ENCODE results near the gene NPEPPS. TPM values are rescaled to one million over a fixed set of nuclear protein-coding genes. Genes with fewer than 3 reads are reported as not detected.

Gene NPEPPS
- total RNA-seq, 1 donor from 2014 or later, result 140 TPM

DNA sequence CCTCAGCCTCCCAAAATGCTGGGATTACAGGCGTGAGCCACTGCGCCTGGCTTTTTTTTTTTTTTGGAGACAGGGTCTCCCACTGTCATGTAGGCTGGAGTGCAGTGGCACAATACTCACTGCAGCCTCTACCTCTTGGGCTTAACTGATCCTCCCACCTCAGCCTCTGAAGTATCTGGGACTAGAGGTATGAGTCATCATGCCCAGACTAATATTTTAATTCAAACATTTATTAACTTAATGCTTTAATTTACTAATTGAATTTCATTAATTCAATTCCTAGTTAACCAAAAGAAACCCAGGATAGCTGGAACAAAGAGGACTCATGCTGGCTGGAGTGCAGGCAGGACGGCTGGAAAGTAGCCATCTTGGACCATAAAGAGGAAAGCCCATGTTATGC lies 104.8 kb downstream of the NPEPPS start:
- no peaks in the 10 kb centered on the region for H3K27me3 Mint-ChIP-seq
- H3K36me3 Mint-ChIP-seq (ENCODE audit: low read depth), result no peaks in the 10 kb centered on the region
- no peak overlapping the region for H3K4me3 Mint-ChIP-seq
- POLR2A ChIA-PET, result interaction anchor here (1.4 kb wide), 1 partner anchor 13 kb away, joined by 5 read pairs; no protein-coding TSS in a partner anchor
- H3K27ac Mint-ChIP-seq, result no peak overlapping the region
- ATAC-seq (ENCODE audit: low read depth), result no peak
- no peaks in the 10 kb centered on the region for H3K9me3 Mint-ChIP-seq
- no peak for DNase-seq
- H3K4me1 Mint-ChIP-seq, result no peaks in the 10 kb centered on the region
- intact Hi-C loops (cut with micrococcal nuclease), result no loop called here
- TF ChIP-seq, protein P1, sequence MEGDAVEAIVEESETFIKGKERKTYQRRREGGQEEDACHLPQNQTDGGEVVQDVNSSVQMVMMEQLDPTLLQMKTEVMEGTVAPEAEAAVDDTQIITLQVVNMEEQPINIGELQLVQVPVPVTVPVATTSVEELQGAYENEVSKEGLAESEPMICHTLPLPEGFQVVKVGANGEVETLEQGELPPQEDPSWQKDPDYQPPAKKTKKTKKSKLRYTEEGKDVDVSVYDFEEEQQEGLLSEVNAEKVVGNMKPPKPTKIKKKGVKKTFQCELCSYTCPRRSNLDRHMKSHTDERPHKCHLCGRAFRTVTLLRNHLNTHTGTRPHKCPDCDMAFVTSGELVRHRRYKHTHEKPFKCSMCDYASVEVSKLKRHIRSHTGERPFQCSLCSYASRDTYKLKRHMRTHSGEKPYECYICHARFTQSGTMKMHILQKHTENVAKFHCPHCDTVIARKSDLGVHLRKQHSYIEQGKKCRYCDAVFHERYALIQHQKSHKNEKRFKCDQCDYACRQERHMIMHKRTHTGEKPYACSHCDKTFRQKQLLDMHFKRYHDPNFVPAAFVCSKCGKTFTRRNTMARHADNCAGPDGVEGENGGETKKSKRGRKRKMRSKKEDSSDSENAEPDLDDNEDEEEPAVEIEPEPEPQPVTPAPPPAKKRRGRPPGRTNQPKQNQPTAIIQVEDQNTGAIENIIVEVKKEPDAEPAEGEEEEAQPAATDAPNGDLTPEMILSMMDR (IDR thresholded peaks at IDR 0.05), result no peak
- CTCF ChIA-PET, result no interaction called here

DNA sequence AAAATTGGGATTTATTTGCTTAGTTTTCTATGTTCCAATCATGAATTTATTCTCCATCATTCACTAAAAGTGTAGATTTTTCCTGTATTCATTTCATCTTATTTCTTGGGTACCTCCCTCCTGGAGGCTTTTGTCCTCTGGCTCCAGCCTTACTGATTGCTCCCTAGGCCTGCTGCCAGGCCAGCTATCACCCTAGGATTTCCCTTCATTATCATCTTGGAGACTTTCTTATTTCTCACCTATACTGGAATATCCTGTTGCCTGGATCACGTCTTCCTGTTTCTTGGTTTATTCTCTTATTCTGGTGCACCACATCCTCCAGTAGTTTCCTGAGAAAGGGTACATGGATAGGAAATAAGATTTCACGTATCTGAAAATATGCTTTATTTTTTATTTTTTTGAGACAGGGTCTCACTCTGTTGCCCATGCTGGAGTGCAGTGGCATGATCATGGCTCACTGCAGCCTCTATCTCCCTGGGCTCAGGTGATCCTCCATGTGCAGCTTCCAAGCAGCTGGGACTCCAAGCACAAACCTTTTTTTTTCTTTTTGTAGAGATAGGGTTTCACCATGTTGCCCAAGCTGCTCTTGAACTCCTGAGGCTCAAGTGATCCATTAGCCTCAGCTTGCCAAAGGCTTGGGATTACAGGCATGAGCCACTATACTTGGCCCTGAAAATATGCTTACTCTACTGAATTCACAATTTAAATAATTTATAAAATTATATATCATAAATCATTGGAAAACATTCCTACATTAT lies 105.5 kb downstream of the NPEPPS start:
- H3K27me3 Mint-ChIP-seq, result no peaks in the 10 kb centered on the region
- H3K4me1 Mint-ChIP-seq, result no peaks in the 10 kb centered on the region
- CTCF ChIA-PET, result interaction anchor here (0.9 kb wide), 1 partner anchor 62 kb away, joined by 3 read pairs; no protein-coding TSS in a partner anchor
- no peaks in the 10 kb centered on the region for H3K36me3 Mint-ChIP-seq (ENCODE audit: low read depth)
- intact Hi-C loops (cut with micrococcal nuclease), result no loop called here
- POLR2A ChIA-PET, result interaction anchor here (1.4 kb wide), 1 partner anchor 13 kb away, joined by 5 read pairs; no protein-coding TSS in a partner anchor
- H3K9me3 Mint-ChIP-seq, result no peaks in the 10 kb centered on the region
- no peak overlapping the region for H3K4me3 Mint-ChIP-seq
- H3K27ac Mint-ChIP-seq, result no peak overlapping the region
- no peak for ATAC-seq (ENCODE audit: low read depth)
- TF ChIP-seq, protein P1 (IDR thresholded peaks at IDR 0.05), result no peak
- no peak for DNase-seq

DNA sequence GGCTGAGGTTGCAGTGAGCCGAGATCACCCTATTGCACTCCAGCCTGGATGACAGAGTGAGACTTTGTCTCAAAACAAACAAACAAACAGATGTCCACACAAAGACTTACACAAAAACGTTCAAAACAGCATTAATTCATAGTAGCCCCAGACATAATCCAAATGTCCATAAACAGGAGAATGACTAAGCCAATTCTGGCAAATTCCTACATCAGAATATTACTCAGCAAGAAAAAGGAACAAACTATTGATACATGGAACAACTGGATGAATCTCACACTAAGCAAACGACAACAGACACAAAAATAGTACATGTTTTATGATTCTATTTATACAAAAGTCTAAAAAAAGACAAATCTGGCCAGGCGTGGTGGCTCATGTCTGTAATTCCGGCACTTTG lies 108.0 kb downstream of the NPEPPS start:
- POLR2A ChIA-PET, result interaction anchor here (0.6 kb wide), 1 partner anchor 364 kb away, joined by 6 read pairs; no protein-coding TSS in a partner anchor
- CTCF ChIA-PET, result no interaction called here
- TF ChIP-seq, protein P1 (IDR thresholded peaks at IDR 0.05), result no peak
- DNase-seq (no peak), ATAC-seq (ENCODE audit: low read depth) (no peak)
- Mint-ChIP-seq H3K27me3 (no peaks in the 10 kb centered on the region), H3K4me3 (no peak overlapping the region), H3K27ac (no peak overlapping the region), H3K36me3 (ENCODE audit: low read depth) (no peaks in the 10 kb centered on the region), H3K4me1 (peaks cover 7% of the 10 kb centered on the region), H3K9me3 (no peaks in the 10 kb centered on the region)
- intact Hi-C loops (cut with micrococcal nuclease), result no loop called here

DNA sequence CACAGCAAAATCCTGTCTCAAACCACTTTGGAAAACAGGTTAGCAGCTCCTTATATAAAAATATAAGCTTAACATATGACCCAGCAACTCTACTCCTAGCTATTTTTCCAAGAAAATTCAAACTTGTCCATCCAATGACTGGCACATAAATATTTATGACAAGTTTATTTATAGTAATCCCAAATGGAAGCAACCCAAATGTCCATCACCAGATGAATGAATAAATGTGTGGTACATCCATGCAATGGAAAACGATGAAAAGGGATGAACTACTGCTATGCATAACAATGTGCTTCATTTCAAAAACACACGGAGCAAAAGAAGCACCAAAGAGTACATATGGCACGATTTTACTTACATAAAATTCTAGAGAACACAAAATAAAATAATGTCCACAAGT lies 109.2 kb downstream of the NPEPPS start:
- H3K4me3 Mint-ChIP-seq, result no peak overlapping the region
- H3K4me1 Mint-ChIP-seq, result peaks cover 9% of the 10 kb centered on the region
- H3K9me3 Mint-ChIP-seq, result no peaks in the 10 kb centered on the region
- ATAC-seq (ENCODE audit: low read depth), result no peak
- DNase-seq, result no peak
- no peaks in the 10 kb centered on the region for H3K36me3 Mint-ChIP-seq (ENCODE audit: low read depth)
- no peak overlapping the region for H3K27ac Mint-ChIP-seq
- ChIA-PET CTCF (no interaction called here), POLR2A (no interaction called here)
- TF ChIP-seq, protein P1 (IDR thresholded peaks at IDR 0.05), result no peak
- intact Hi-C loops (cut with micrococcal nuclease), result loop anchor here (10.0 kb wide), 1 partner anchor 465 kb away; the partner anchor contains the start of genes CBX1 and SNX11
- no peaks in the 10 kb centered on the region for H3K27me3 Mint-ChIP-seq

DNA sequence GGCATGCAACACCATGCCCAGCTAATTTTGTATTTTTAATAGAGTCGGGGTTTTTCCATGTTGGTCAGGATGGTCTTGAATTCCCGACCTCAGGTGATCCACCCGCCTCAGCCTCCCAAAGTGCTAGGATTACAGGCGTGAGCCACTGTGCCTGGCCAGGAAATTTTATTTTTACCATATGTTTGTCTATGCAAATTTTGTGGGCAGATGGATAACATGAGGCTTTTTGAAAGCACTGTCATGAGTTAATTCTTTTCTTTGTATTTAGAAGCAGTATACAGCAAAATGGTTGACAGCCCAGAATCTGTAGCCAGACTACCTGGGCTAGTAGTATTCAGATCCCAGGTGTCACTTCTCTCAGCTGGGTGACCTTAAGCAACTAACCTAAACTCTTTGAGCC lies 110.3 kb downstream of the NPEPPS start:
- H3K9me3 Mint-ChIP-seq, result no peaks in the 10 kb centered on the region
- H3K4me3 Mint-ChIP-seq, result no peak overlapping the region
- intact Hi-C loops (cut with micrococcal nuclease), result loop anchor here (10.0 kb wide), 1 partner anchor 464 kb away; the partner anchor contains the start of genes CBX1 and SNX11
- H3K27me3 Mint-ChIP-seq, result no peaks in the 10 kb centered on the region
- POLR2A ChIA-PET, result no interaction called here
- no peak overlapping the region for H3K27ac Mint-ChIP-seq
- TF ChIP-seq, protein P1 (IDR thresholded peaks at IDR 0.05), result no peak
- CTCF ChIA-PET, result no interaction called here
- H3K36me3 Mint-ChIP-seq (ENCODE audit: low read depth), result no peaks in the 10 kb centered on the region
- H3K4me1 Mint-ChIP-seq, result peaks cover 9% of the 10 kb centered on the region
- no peak for ATAC-seq (ENCODE audit: low read depth)
- no peak for DNase-seq

All from activated B cell treated with CpG ODN at 0.5 μM for 24 hours (primary cell).